PFSK-1 (cell line): Measurements from ENCODE around the gene JOSD1.

ENCODE experiments used
- FOXP2 ChIP-seq: optimal IDR thresholded peaks from 2 replicates; pipeline ENCODE3; 2011; ENCODE audit warnings: borderline replicate concordance, control low read depth, inconsistent platforms; ENCODE audit not compliant: insufficient read depth; ENCODE audit errors: extremely low read length, extremely low read depth
- POLR2AphosphoS5 ChIP-seq: IDR thresholded peaks from 2 replicates; pipeline ENCODE4 v1.6.1; 2012; ENCODE audit warnings: low read depth, mild to moderate bottlenecking, control low read depth, low read length, moderate library complexity
- REST ChIP-seq, 2 experiments: IDR thresholded peaks; 2 replicates each; pipeline versions ENCODE4 v1.6.1 to v1.8.0; 2011 to 2012; ENCODE audit warnings: low read depth in 2 of 2, low read length in 2 of 2, control low read depth in 1 of 2, inconsistent platforms in 1 of 2, mild to moderate bottlenecking in 1 of 2, moderate library complexity in 1 of 2; ENCODE audit not compliant: insufficient read depth in 1 of 2
- SIN3A ChIP-seq: IDR thresholded peaks from 2 replicates; pipeline ENCODE4 v1.6.1; 2012; ENCODE audit warnings: mild to moderate bottlenecking, low read length, moderate library complexity, borderline replicate concordance; ENCODE audit not compliant: insufficient read depth
- TAF1 ChIP-seq: IDR thresholded peaks from 2 replicates; pipeline ENCODE4 v1.6.1; 2012; ENCODE audit warnings: low read length, control low read depth, borderline replicate concordance; ENCODE audit not compliant: insufficient read depth

The JOSD1 gene

DNA sequence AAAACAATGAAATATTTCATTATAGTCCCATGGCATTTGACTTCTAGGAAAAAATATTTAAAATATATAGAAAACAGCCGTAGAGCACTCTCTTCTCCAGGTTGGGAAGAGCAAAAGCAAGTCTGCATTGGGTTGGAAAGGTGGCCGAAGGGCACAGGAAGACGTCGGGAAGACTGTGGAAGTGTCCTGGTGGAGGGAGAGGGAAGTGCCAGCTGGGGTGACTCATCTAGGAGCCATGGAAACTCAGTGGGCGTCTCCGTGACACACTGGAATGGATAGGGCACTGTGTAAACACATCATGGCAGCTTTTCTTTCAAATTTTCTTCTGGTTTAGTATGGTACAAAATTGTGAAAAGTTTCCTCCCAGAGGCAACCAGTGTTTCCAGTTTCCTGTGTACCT is 17.7 kb upstream of the JOSD1 start:
- TF ChIP-seq SIN3A = no peak
- TF ChIP-seq POLR2AphosphoS5 = no peak
- TF ChIP-seq TAF1 = no peak
- TF ChIP-seq REST (IDR thresholded peaks at IDR 0.05; ENCODE audit: insufficient read depth in 1 of 2, low read depth in 2 of 2, low read length in 2 of 2) = no peak
- no peak for TF ChIP-seq FOXP2

- TF ChIP-seq POLR2AphosphoS5 (no peak), REST (IDR thresholded peaks at IDR 0.05; ENCODE audit: insufficient read depth in 1 of 2, low read depth in 2 of 2, low read length in 2 of 2) (no peak), FOXP2 (no peak), SIN3A (no peak), TAF1 (no peak)
These were observed 16.5 kb upstream of the JOSD1 start for GRCh38 chr22:38717244-38717643.

DNA sequence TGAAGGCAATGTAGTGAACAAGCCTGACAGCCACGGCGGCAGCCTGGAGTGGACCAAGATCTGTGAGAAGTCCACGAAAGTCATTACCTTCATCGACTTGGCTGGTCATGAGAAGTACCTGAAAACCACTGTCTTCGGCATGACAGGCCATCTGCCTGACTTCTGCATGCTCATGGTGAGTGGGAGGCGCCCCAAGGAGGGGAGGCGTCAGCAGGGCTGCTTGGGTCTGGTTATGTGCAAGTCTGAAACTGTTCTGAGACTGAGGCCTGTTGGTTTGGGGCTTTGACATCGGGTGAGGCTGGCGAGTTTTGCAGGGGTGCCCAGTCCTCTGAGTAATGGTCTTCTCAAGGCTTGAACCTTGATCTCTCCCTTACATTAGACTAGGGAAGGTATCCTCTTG is 16.1 kb upstream of the JOSD1 start:
- TF ChIP-seq TAF1 (no peak), POLR2AphosphoS5 (no peak), REST (IDR thresholded peaks at IDR 0.05; ENCODE audit: insufficient read depth in 1 of 2, low read depth in 2 of 2, low read length in 2 of 2) (no peak), FOXP2 (no peak), SIN3A (no peak)

GRCh38 chr22:38716271-38716670 is 15.5 kb upstream of the JOSD1 start:
- TF ChIP-seq TAF1 = no peak
- TF ChIP-seq REST (IDR thresholded peaks at IDR 0.05; ENCODE audit: insufficient read depth in 1 of 2, low read depth in 2 of 2, low read length in 2 of 2) = no peak
- no peak for TF ChIP-seq POLR2AphosphoS5
- TF ChIP-seq SIN3A = no peak
- TF ChIP-seq FOXP2 = no peak

- TF ChIP-seq SIN3A (no peak), FOXP2 (no peak), REST (IDR thresholded peaks at IDR 0.05; ENCODE audit: insufficient read depth in 1 of 2, low read depth in 2 of 2, low read length in 2 of 2) (no peak), POLR2AphosphoS5 (no peak), TAF1 (no peak)
These were observed 15.1 kb upstream of the JOSD1 start for GRCh38 chr22:38715852-38716251.
